Measurements from ENCODE around the gene APBA3.

Gene APBA3

GRCh38 chr19:3751236-3751635 lies 10.3 kb downstream of the APBA3 start:
- Histone ChIP-seq H3K27me3 (ENCODE audit: control insufficient read depth, insufficient read depth, low read length) (no peaks in the 10 kb centered on the region), H3K36me3 (ENCODE audit: control insufficient read depth, insufficient read depth, low read length) (peaks cover 23% of the 10 kb centered on the region), H3K4me1 (ENCODE audit: control insufficient read depth, insufficient read depth, low read length) (no peaks in the 10 kb centered on the region), H3K9ac (ENCODE audit: low read depth, low read length) (no peak overlapping the region), H3K9me3 (ENCODE audit: control insufficient read depth, insufficient read depth, low read length) (no peaks in the 10 kb centered on the region), H3K4me3 (ENCODE audit: low read depth, low read length) (no peak overlapping the region)

GRCh38 chr19:3750211-3750610 lies 11.3 kb downstream of the APBA3 start:
- H3K4me1 ChIP-seq (ENCODE audit: control insufficient read depth, insufficient read depth, low read length) = no peaks in the 10 kb centered on the region
- no peaks in the 10 kb centered on the region for H3K27me3 ChIP-seq (ENCODE audit: control insufficient read depth, insufficient read depth, low read length)
- no peak overlapping the region for H3K9ac ChIP-seq (ENCODE audit: low read depth, low read length)
- no peak overlapping the region for H3K4me3 ChIP-seq (ENCODE audit: low read depth, low read length)
- H3K9me3 ChIP-seq (ENCODE audit: control insufficient read depth, insufficient read depth, low read length) = no peaks in the 10 kb centered on the region
- H3K36me3 ChIP-seq (ENCODE audit: control insufficient read depth, insufficient read depth, low read length) = peaks cover 23% of the 10 kb centered on the region

- Histone ChIP-seq H3K4me1 (ENCODE audit: control insufficient read depth, insufficient read depth, low read length) (no peaks in the 10 kb centered on the region), H3K36me3 (ENCODE audit: control insufficient read depth, insufficient read depth, low read length) (peaks cover 23% of the 10 kb centered on the region), H3K27me3 (ENCODE audit: control insufficient read depth, insufficient read depth, low read length) (no peaks in the 10 kb centered on the region), H3K9me3 (ENCODE audit: control insufficient read depth, insufficient read depth, low read length) (no peaks in the 10 kb centered on the region), H3K9ac (ENCODE audit: low read depth, low read length) (no peak overlapping the region), H3K4me3 (ENCODE audit: low read depth, low read length) (no peak overlapping the region)
Measured at GRCh38 chr19:3748965-3749364, 12.5 kb downstream of the APBA3 start.

- Histone ChIP-seq H3K27me3 (ENCODE audit: control insufficient read depth, insufficient read depth, low read length) (no peaks in the 10 kb centered on the region), H3K4me1 (ENCODE audit: control insufficient read depth, insufficient read depth, low read length) (no peaks in the 10 kb centered on the region), H3K9ac (ENCODE audit: low read depth, low read length) (no peak overlapping the region), H3K4me3 (ENCODE audit: low read depth, low read length) (no peak overlapping the region), H3K36me3 (ENCODE audit: control insufficient read depth, insufficient read depth, low read length) (peaks cover 20% of the 10 kb centered on the region), H3K9me3 (ENCODE audit: control insufficient read depth, insufficient read depth, low read length) (no peaks in the 10 kb centered on the region)
Measured at GRCh38 chr19:3746371-3747056, 15.0 kb downstream of the APBA3 start.

GRCh38 chr19:3745363-3746045 lies 16.0 kb downstream of the APBA3 start:
- Histone ChIP-seq H3K4me1 (ENCODE audit: control insufficient read depth, insufficient read depth, low read length) (no peaks in the 10 kb centered on the region), H3K9me3 (ENCODE audit: control insufficient read depth, insufficient read depth, low read length) (no peaks in the 10 kb centered on the region), H3K36me3 (ENCODE audit: control insufficient read depth, insufficient read depth, low read length) (peaks cover 14% of the 10 kb centered on the region), H3K9ac (ENCODE audit: low read depth, low read length) (no peak overlapping the region), H3K27me3 (ENCODE audit: control insufficient read depth, insufficient read depth, low read length) (no peaks in the 10 kb centered on the region), H3K4me3 (ENCODE audit: low read depth, low read length) (no peak overlapping the region)

- Histone ChIP-seq H3K36me3 (ENCODE audit: control insufficient read depth, insufficient read depth, low read length) (peaks cover 10% of the 10 kb centered on the region), H3K27me3 (ENCODE audit: control insufficient read depth, insufficient read depth, low read length) (no peaks in the 10 kb centered on the region), H3K9ac (ENCODE audit: low read depth, low read length) (no peak overlapping the region), H3K4me3 (ENCODE audit: low read depth, low read length) (no peak overlapping the region), H3K9me3 (ENCODE audit: control insufficient read depth, insufficient read depth, low read length) (no peaks in the 10 kb centered on the region), H3K4me1 (ENCODE audit: control insufficient read depth, insufficient read depth, low read length) (no peaks in the 10 kb centered on the region)
Measured at GRCh38 chr19:3743486-3743885, 18.0 kb downstream of the APBA3 start.

GRCh38 chr19:3740431-3740830 lies 21.1 kb downstream of the APBA3 start:
- Histone ChIP-seq H3K4me1 (ENCODE audit: control insufficient read depth, insufficient read depth, low read length) (no peaks in the 10 kb centered on the region), H3K36me3 (ENCODE audit: control insufficient read depth, insufficient read depth, low read length) (peaks cover 35% of the 10 kb centered on the region), H3K9me3 (ENCODE audit: control insufficient read depth, insufficient read depth, low read length) (no peaks in the 10 kb centered on the region), H3K27me3 (ENCODE audit: control insufficient read depth, insufficient read depth, low read length) (no peaks in the 10 kb centered on the region), H3K9ac (ENCODE audit: low read depth, low read length) (no peak overlapping the region), H3K4me3 (ENCODE audit: low read depth, low read length) (no peak overlapping the region)

- Histone ChIP-seq H3K9ac (ENCODE audit: low read depth, low read length) (no peak overlapping the region), H3K27me3 (ENCODE audit: control insufficient read depth, insufficient read depth, low read length) (no peaks in the 10 kb centered on the region), H3K4me1 (ENCODE audit: control insufficient read depth, insufficient read depth, low read length) (no peaks in the 10 kb centered on the region), H3K4me3 (ENCODE audit: low read depth, low read length) (no peak overlapping the region), H3K9me3 (ENCODE audit: control insufficient read depth, insufficient read depth, low read length) (no peaks in the 10 kb centered on the region), H3K36me3 (ENCODE audit: control insufficient read depth, insufficient read depth, low read length) (peaks cover 38% of the 10 kb centered on the region)
Measured at GRCh38 chr19:3738477-3739220, 22.8 kb downstream of the APBA3 start.

GRCh38 chr19:3737487-3738205 lies 23.8 kb downstream of the APBA3 start:
- Histone ChIP-seq H3K4me1 (ENCODE audit: control insufficient read depth, insufficient read depth, low read length) (no peaks in the 10 kb centered on the region), H3K9ac (ENCODE audit: low read depth, low read length) (no peak overlapping the region), H3K9me3 (ENCODE audit: control insufficient read depth, insufficient read depth, low read length) (no peaks in the 10 kb centered on the region), H3K27me3 (ENCODE audit: control insufficient read depth, insufficient read depth, low read length) (no peaks in the 10 kb centered on the region), H3K4me3 (ENCODE audit: low read depth, low read length) (no peak overlapping the region), H3K36me3 (ENCODE audit: control insufficient read depth, insufficient read depth, low read length) (peaks cover 43% of the 10 kb centered on the region)

GRCh38 chr19:3736106-3736724 lies 25.3 kb downstream of the APBA3 start:
- Histone ChIP-seq H3K27me3 (ENCODE audit: control insufficient read depth, insufficient read depth, low read length) (no peaks in the 10 kb centered on the region), H3K4me3 (ENCODE audit: low read depth, low read length) (no peak overlapping the region), H3K9ac (ENCODE audit: low read depth, low read length) (no peak overlapping the region), H3K9me3 (ENCODE audit: control insufficient read depth, insufficient read depth, low read length) (no peaks in the 10 kb centered on the region), H3K36me3 (ENCODE audit: control insufficient read depth, insufficient read depth, low read length) (peaks cover 48% of the 10 kb centered on the region), H3K4me1 (ENCODE audit: control insufficient read depth, insufficient read depth, low read length) (no peaks in the 10 kb centered on the region)

- H3K9ac ChIP-seq (ENCODE audit: low read depth, low read length) = no peak overlapping the region
- no peaks in the 10 kb centered on the region for H3K9me3 ChIP-seq (ENCODE audit: control insufficient read depth, insufficient read depth, low read length)
- peaks cover 46% of the 10 kb centered on the region for H3K36me3 ChIP-seq (ENCODE audit: control insufficient read depth, insufficient read depth, low read length)
- no peak overlapping the region for H3K4me3 ChIP-seq (ENCODE audit: low read depth, low read length)
- H3K27me3 ChIP-seq (ENCODE audit: control insufficient read depth, insufficient read depth, low read length) = no peaks in the 10 kb centered on the region
- no peaks in the 10 kb centered on the region for H3K4me1 ChIP-seq (ENCODE audit: control insufficient read depth, insufficient read depth, low read length)
Measured at GRCh38 chr19:3734310-3734600, 27.2 kb downstream of the APBA3 start.

All from iPS-15b (cell line).